Stimulated activated CD8-positive, alpha-beta memory T cell treated with anti-CD3 and anti-CD28 coated beads, Interleukin-2, amount 100 ng/mL, for 1 hour (primary cell): ENCODE results near the gene EBF3.

Source experiments
- DNase-seq, 2 donors: peaks; one replicate each; pipeline ENCODE4 v3.0.0-alpha.2; 2020; ENCODE audit warnings: low read depth in 2 of 2

Gene EBF3

GRCh38 chr10:129959544-129960480 is 4.3 kb downstream of the EBF3 start:
- no peak for DNase-seq

- DNase-seq = no peak
These were observed 5.2 kb downstream of the EBF3 start for GRCh38 chr10:129958629-129959543.

GRCh38 chr10:129958148-129958628 is 5.9 kb downstream of the EBF3 start:
- no peak for DNase-seq

- no peak for DNase-seq
These were observed 7.0 kb downstream of the EBF3 start for GRCh38 chr10:129956876-129957673.

GRCh38 chr10:129956286-129956670 is 7.8 kb downstream of the EBF3 start:
- DNase-seq = no peak

- DNase-seq = no peak
These were observed 8.3 kb downstream of the EBF3 start for GRCh38 chr10:129955601-129956285.

GRCh38 chr10:129954492-129955315 is 9.4 kb downstream of the EBF3 start:
- DNase-seq = no peak

- DNase-seq = no peak
These were observed 10.7 kb downstream of the EBF3 start for GRCh38 chr10:129953119-129954051.

- DNase-seq = no peak
These were observed 11.5 kb downstream of the EBF3 start for GRCh38 chr10:129952378-129953118.

GRCh38 chr10:129951970-129952265 is 12.2 kb downstream of the EBF3 start:
- DNase-seq = no peak

- DNase-seq = no peak
These were observed 12.7 kb downstream of the EBF3 start for GRCh38 chr10:129951101-129951969.

GRCh38 chr10:129950676-129951075 is 13.4 kb downstream of the EBF3 start:
- DNase-seq = no peak

GRCh38 chr10:129949891-129950291 is 14.2 kb downstream of the EBF3 start:
- DNase-seq = no peak

GRCh38 chr10:129949411-129949810 is 14.7 kb downstream of the EBF3 start:
- DNase-seq = no peak

- DNase-seq = no peak
These were observed 17.2 kb downstream of the EBF3 start for GRCh38 chr10:129946859-129947258.

- DNase-seq = no peak
These were observed 17.9 kb downstream of the EBF3 start for GRCh38 chr10:129945941-129946760.

GRCh38 chr10:129945526-129945925 is 18.5 kb downstream of the EBF3 start:
- DNase-seq = no peak
